ENCODE measurements around the gene TMEM229B. TPM values are rescaled to one million over a fixed set of nuclear protein-coding genes. Genes with fewer than 3 reads are reported as not detected.

Gene TMEM229B
- polyA plus RNA-seq, 4 donors = 6.5 to 27.5 (median 11.4) TPM

- DNase-seq (peak; percentile 29 to 73), FAIRE-seq (no peak)
- H3K27me3 ChIP-seq (ENCODE audit: control insufficient read depth in 3 of 3, insufficient read depth in 3 of 3, low read length in 3 of 3) = no peaks in the 10 kb centered on the region
- WGBS, 3 donors = 47 to 76% (median 65%) methylated on average over 11 of the region's 11 CpGs
- no peaks in the 10 kb centered on the region for H3K9me3 ChIP-seq (ENCODE audit: control insufficient read depth in 2 of 2, insufficient read depth in 1 of 2, low read depth in 1 of 2, low read length in 1 of 2)
- H3K4me1 ChIP-seq (ENCODE audit: control insufficient read depth in 3 of 3, insufficient read depth in 2 of 3, low read depth in 1 of 3, low read length in 2 of 3) = peaks cover 0 to 2% (median 0%) of the 10 kb centered on the region in 3 donors
- no peak overlapping the region for H3K4me3 ChIP-seq (ENCODE audit: low read depth in 1 of 3, low read length in 3 of 3)
- peak overlapping the region in 2 of 3 donors; percentile 3 to 25 for H3K27ac ChIP-seq (ENCODE audit: low read depth in 1 of 3, low read length in 2 of 3)
- H3K36me3 ChIP-seq (ENCODE audit: control insufficient read depth in 3 of 3, insufficient read depth in 2 of 3, low read depth in 1 of 3, low read length in 3 of 3) = peaks cover 3 to 38% (median 3%) of the 10 kb centered on the region in 3 donors
These were observed 10.4 kb downstream of the TMEM229B start for GRCh38 chr14:67477926-67478799.

GRCh38 chr14:67474366-67474765 is 14.2 kb downstream of the TMEM229B start:
- peaks cover 3 to 35% (median 6%) of the 10 kb centered on the region in 3 donors for H3K36me3 ChIP-seq (ENCODE audit: control insufficient read depth in 3 of 3, insufficient read depth in 2 of 3, low read depth in 1 of 3, low read length in 3 of 3)
- H3K4me3 ChIP-seq (ENCODE audit: low read depth in 1 of 3, low read length in 3 of 3) = no peak overlapping the region
- H3K27ac ChIP-seq (ENCODE audit: low read depth in 1 of 3, low read length in 2 of 3) = no peak overlapping the region
- FAIRE-seq = no peak
- peaks cover 0 to 5% (median 0%) of the 10 kb centered on the region in 3 donors for H3K4me1 ChIP-seq (ENCODE audit: control insufficient read depth in 3 of 3, insufficient read depth in 2 of 3, low read depth in 1 of 3, low read length in 2 of 3)
- no peaks in the 10 kb centered on the region for H3K27me3 ChIP-seq (ENCODE audit: control insufficient read depth in 3 of 3, insufficient read depth in 3 of 3, low read length in 3 of 3)
- no peak for DNase-seq
- no peaks in the 10 kb centered on the region for H3K9me3 ChIP-seq (ENCODE audit: control insufficient read depth in 2 of 2, insufficient read depth in 1 of 2, low read depth in 1 of 2, low read length in 1 of 2)
- WGBS, 3 donors = 93 to 94% (median 94%) methylated on average over 1 of the region's 1 CpG

GRCh38 chr14:67473290-67474082 is 15.0 kb downstream of the TMEM229B start:
- Histone ChIP-seq H3K4me1 (ENCODE audit: control insufficient read depth in 3 of 3, insufficient read depth in 2 of 3, low read depth in 1 of 3, low read length in 2 of 3) (peaks cover 0 to 5% (median 2%) of the 10 kb centered on the region in 3 donors), H3K27me3 (ENCODE audit: control insufficient read depth in 3 of 3, insufficient read depth in 3 of 3, low read length in 3 of 3) (no peaks in the 10 kb centered on the region), H3K4me3 (ENCODE audit: low read depth in 1 of 3, low read length in 3 of 3) (no peak overlapping the region), H3K27ac (ENCODE audit: low read depth in 1 of 3, low read length in 2 of 3) (no peak overlapping the region), H3K36me3 (ENCODE audit: control insufficient read depth in 3 of 3, insufficient read depth in 2 of 3, low read depth in 1 of 3, low read length in 3 of 3) (peaks cover 3 to 35% (median 6%) of the 10 kb centered on the region in 3 donors), H3K9me3 (ENCODE audit: control insufficient read depth in 2 of 2, insufficient read depth in 1 of 2, low read depth in 1 of 2, low read length in 1 of 2) (no peaks in the 10 kb centered on the region)
- 97% methylated on average over 52 of the region's 52 CpGs for WGBS, 3 donors
- DNase-seq (no peak), FAIRE-seq (no peak)

- no peaks in the 10 kb centered on the region for H3K27me3 ChIP-seq (ENCODE audit: control insufficient read depth in 3 of 3, insufficient read depth in 3 of 3, low read length in 3 of 3)
- peaks cover 0 to 7% (median 5%) of the 10 kb centered on the region in 3 donors for H3K4me1 ChIP-seq (ENCODE audit: control insufficient read depth in 3 of 3, insufficient read depth in 2 of 3, low read depth in 1 of 3, low read length in 2 of 3)
- FAIRE-seq (no peak), DNase-seq (no peak)
- H3K9me3 ChIP-seq (ENCODE audit: control insufficient read depth in 2 of 2, insufficient read depth in 1 of 2, low read depth in 1 of 2, low read length in 1 of 2) = no peaks in the 10 kb centered on the region
- peaks cover 3 to 35% (median 6%) of the 10 kb centered on the region in 3 donors for H3K36me3 ChIP-seq (ENCODE audit: control insufficient read depth in 3 of 3, insufficient read depth in 2 of 3, low read depth in 1 of 3, low read length in 3 of 3)
- no peak overlapping the region for H3K27ac ChIP-seq (ENCODE audit: low read depth in 1 of 3, low read length in 2 of 3)
- H3K4me3 ChIP-seq (ENCODE audit: low read depth in 1 of 3, low read length in 3 of 3) = no peak overlapping the region
- 90 to 99% (median 94%) methylated on average over 8 to 10 of the region's 10 CpGs for WGBS, 3 donors
These were observed 15.8 kb downstream of the TMEM229B start for GRCh38 chr14:67472726-67473125.

GRCh38 chr14:67469954-67470353 is 18.6 kb downstream of the TMEM229B start:
- H3K36me3 ChIP-seq (ENCODE audit: control insufficient read depth in 3 of 3, insufficient read depth in 2 of 3, low read depth in 1 of 3, low read length in 3 of 3) = peaks cover 0 to 26% (median 6%) of the 10 kb centered on the region in 3 donors
- H3K27me3 ChIP-seq (ENCODE audit: control insufficient read depth in 3 of 3, insufficient read depth in 3 of 3, low read length in 3 of 3) = no peaks in the 10 kb centered on the region
- WGBS, 3 donors = 33 to 74% (median 46%) methylated on average over 3 of the region's 3 CpGs
- peak overlapping the region in 2 of 3 donors; percentile 18 to 67 for H3K27ac ChIP-seq (ENCODE audit: low read depth in 1 of 3, low read length in 2 of 3)
- DNase-seq (peak in 1 of 2 donors; percentile 57), FAIRE-seq (no peak)
- H3K4me3 ChIP-seq (ENCODE audit: low read depth in 1 of 3, low read length in 3 of 3) = no peak overlapping the region
- no peaks in the 10 kb centered on the region for H3K9me3 ChIP-seq (ENCODE audit: control insufficient read depth in 2 of 2, insufficient read depth in 1 of 2, low read depth in 1 of 2, low read length in 1 of 2)
- H3K4me1 ChIP-seq (ENCODE audit: control insufficient read depth in 3 of 3, insufficient read depth in 2 of 3, low read depth in 1 of 3, low read length in 2 of 3) = peaks cover 0 to 14% (median 13%) of the 10 kb centered on the region in 3 donors

- H3K27me3 ChIP-seq (ENCODE audit: control insufficient read depth in 3 of 3, insufficient read depth in 3 of 3, low read length in 3 of 3) = no peaks in the 10 kb centered on the region
- H3K27ac ChIP-seq (ENCODE audit: low read depth in 1 of 3, low read length in 2 of 3) = peak overlapping the region; percentile 56 to 88 (median 61)
- H3K9me3 ChIP-seq (ENCODE audit: control insufficient read depth in 2 of 2, insufficient read depth in 1 of 2, low read depth in 1 of 2, low read length in 1 of 2) = no peaks in the 10 kb centered on the region
- peaks cover 0 to 14% (median 13%) of the 10 kb centered on the region in 3 donors for H3K4me1 ChIP-seq (ENCODE audit: control insufficient read depth in 3 of 3, insufficient read depth in 2 of 3, low read depth in 1 of 3, low read length in 2 of 3)
- 16 to 62% (median 53%) methylated on average over 5 to 6 of the region's 6 CpGs for WGBS, 3 donors
- H3K4me3 ChIP-seq (ENCODE audit: low read depth in 1 of 3, low read length in 3 of 3) = no peak overlapping the region
- H3K36me3 ChIP-seq (ENCODE audit: control insufficient read depth in 3 of 3, insufficient read depth in 2 of 3, low read depth in 1 of 3, low read length in 3 of 3) = peaks cover 0 to 19% (median 5%) of the 10 kb centered on the region in 3 donors
- peak; percentile 81 to 95 for DNase-seq
- no peak for FAIRE-seq
These were observed 20.2 kb downstream of the TMEM229B start for GRCh38 chr14:67468378-67468730.

GRCh38 chr14:67467134-67467533 is 21.4 kb downstream of the TMEM229B start:
- DNase-seq (no peak), FAIRE-seq (no peak)
- H3K4me3 ChIP-seq (ENCODE audit: low read depth in 1 of 3, low read length in 3 of 3) = no peak overlapping the region
- peaks cover 0 to 8% (median 0%) of the 10 kb centered on the region in 3 donors for H3K36me3 ChIP-seq (ENCODE audit: control insufficient read depth in 3 of 3, insufficient read depth in 2 of 3, low read depth in 1 of 3, low read length in 3 of 3)
- peak overlapping the region in 2 of 3 donors; percentile 56 to 61 for H3K27ac ChIP-seq (ENCODE audit: low read depth in 1 of 3, low read length in 2 of 3)
- H3K9me3 ChIP-seq (ENCODE audit: control insufficient read depth in 2 of 2, insufficient read depth in 1 of 2, low read depth in 1 of 2, low read length in 1 of 2) = no peaks in the 10 kb centered on the region
- H3K27me3 ChIP-seq (ENCODE audit: control insufficient read depth in 3 of 3, insufficient read depth in 3 of 3, low read length in 3 of 3) = no peaks in the 10 kb centered on the region
- peaks cover 0 to 17% (median 14%) of the 10 kb centered on the region in 3 donors for H3K4me1 ChIP-seq (ENCODE audit: control insufficient read depth in 3 of 3, insufficient read depth in 2 of 3, low read depth in 1 of 3, low read length in 2 of 3)
- 75 to 85% (median 75%) methylated on average over 1 of the region's 1 CpG for WGBS, 3 donors

GRCh38 chr14:67464879-67465278 is 23.6 kb downstream of the TMEM229B start:
- no peak for FAIRE-seq
- H3K9me3 ChIP-seq (ENCODE audit: control insufficient read depth in 2 of 2, insufficient read depth in 1 of 2, low read depth in 1 of 2, low read length in 1 of 2) = no peaks in the 10 kb centered on the region
- H3K36me3 ChIP-seq (ENCODE audit: control insufficient read depth in 3 of 3, insufficient read depth in 2 of 3, low read depth in 1 of 3, low read length in 3 of 3) = no peaks in the 10 kb centered on the region

More at GRCh38 chr14:67464879-67465278, 23.6 kb downstream of the TMEM229B start:
- DNase-seq = no peak
- Histone ChIP-seq H3K4me3 (ENCODE audit: low read depth in 1 of 3, low read length in 3 of 3) (no peak overlapping the region), H3K27me3 (ENCODE audit: control insufficient read depth in 3 of 3, insufficient read depth in 3 of 3, low read length in 3 of 3) (no peaks in the 10 kb centered on the region), H3K27ac (ENCODE audit: low read depth in 1 of 3, low read length in 2 of 3) (no peak overlapping the region), H3K4me1 (ENCODE audit: control insufficient read depth in 3 of 3, insufficient read depth in 2 of 3, low read depth in 1 of 3, low read length in 2 of 3) (peaks cover 0 to 28% (median 11%) of the 10 kb centered on the region in 3 donors)
- 87 to 94% (median 94%) methylated on average over 8 of the region's 8 CpGs for WGBS, 3 donors

All from small intestine (tissue), 7 donors.